GM18499 (cell line): ENCODE measurements around the gene FKBP4.
A peak's percentile ranks its signal among the peaks of the same experiment; 100 is the strongest.

Experiments used
- ATAC-seq: cut with Tn5 transposase; IDR thresholded peaks from one replicate; pipeline ENCODE4 v1.9.1; 2021; ENCODE audit warnings: moderate number of reproducible peaks; ENCODE audit not compliant: insufficient read depth, unreplicated experiment

The FKBP4 gene

GRCh38 chr12:2811801-2812200, 17.0 kb downstream of the FKBP4 start:
- no peak for ATAC-seq

- peak; percentile 84 for ATAC-seq
Observed at GRCh38 chr12:2812290-2813213, 17.8 kb downstream of the FKBP4 start, which contains the start of gene ITFG2. ITFG2 (plus strand) TSS chr12:2812668; CDS start chr12:2812761, 93 bp downstream.

GRCh38 chr12:2813214-2814185, 18.7 kb downstream of the FKBP4 start:
- ATAC-seq, result no peak

DNA sequence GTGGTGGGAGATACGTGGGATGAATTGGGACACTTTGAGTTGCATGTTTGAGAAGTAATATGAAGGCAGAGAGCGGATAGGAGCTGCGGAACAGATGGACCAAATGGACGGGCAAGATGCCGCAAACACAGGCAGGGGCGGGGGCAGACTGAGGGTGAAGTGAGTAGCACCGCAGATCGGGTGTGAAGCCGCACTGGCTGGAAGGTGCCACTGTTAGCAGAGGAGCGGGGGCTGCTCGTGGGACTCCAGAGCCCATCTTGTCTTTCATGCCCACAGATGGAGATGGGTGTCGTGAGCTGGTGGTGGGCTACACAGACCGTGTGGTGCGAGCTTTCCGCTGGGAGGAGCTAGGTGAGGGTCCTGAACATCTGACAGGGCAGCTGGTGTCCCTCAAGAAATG, 25.0 kb downstream of the FKBP4 start:
- ATAC-seq, result no peak

DNA sequence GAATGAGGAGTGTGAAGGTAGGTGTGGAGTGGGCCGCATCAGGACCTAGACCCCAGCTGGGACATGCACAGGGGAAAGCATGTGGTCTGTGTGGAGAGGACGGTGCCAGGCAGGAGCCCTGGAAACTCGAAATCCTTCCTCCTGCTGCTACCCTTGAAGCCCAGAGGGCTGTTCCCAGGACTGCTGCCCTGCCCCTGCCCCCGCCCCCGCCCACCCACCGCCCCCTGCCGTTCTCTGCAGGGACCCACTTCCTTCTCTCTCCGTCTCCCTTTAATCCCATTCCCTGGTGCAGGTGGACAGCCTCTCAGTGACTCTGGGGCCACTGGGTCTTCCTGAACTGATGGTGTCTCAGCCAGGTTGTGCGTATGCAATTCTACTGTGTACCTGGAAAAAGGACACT, 25.7 kb downstream of the FKBP4 start:
- ATAC-seq, result no peak

GRCh38 chr12:2823483-2823882, 28.7 kb downstream of the FKBP4 start:
- ATAC-seq, result no peak

GRCh38 chr12:2824541-2824940, 29.8 kb downstream of the FKBP4 start:
- ATAC-seq, result no peak

DNA sequence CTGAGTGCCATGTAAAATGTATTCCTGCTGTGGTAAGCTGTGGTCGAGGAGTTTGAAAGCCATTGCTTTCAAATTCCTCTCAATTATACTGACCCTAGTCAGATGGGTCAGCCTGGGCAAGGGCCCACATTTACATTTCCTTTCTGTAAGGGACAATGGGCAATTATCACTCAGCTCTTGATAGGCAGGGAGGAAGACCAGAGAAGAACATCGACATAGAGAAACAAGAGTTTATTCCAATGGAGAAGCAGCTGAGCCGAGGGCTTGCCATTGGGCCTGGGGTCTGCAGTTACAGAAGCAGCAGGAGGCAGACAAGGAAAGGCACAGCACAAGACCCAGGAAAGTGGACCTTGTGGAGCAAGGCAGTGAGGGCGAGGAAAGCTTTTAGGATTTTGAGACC, 30.4 kb downstream of the FKBP4 start:
- no peak for ATAC-seq

DNA sequence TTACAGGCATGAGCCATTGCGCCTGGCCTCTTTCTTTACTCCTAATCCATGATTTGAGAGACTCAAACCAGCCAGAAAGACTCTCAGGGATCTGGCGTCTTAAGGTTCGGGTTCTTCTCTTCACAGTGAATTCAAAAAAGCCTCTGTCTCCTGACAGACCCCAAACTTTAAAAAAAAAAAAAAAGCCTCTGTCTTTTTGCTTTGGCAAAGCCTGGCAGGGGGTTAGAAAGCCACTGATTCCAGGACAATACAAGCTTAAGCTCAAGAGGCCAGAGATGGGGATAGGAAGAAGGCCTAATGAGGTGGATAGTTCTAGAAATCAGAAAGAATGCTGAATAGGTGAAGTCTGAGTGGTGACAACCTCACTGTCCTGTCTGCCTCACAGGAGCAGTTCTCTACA, 31.3 kb downstream of the FKBP4 start:
- no peak for ATAC-seq

GRCh38 chr12:2826721-2827515, 32.1 kb downstream of the FKBP4 start:
- ATAC-seq, result no peak

GRCh38 chr12:2829275-2829674, 34.5 kb downstream of the FKBP4 start:
- no peak for ATAC-seq

DNA sequence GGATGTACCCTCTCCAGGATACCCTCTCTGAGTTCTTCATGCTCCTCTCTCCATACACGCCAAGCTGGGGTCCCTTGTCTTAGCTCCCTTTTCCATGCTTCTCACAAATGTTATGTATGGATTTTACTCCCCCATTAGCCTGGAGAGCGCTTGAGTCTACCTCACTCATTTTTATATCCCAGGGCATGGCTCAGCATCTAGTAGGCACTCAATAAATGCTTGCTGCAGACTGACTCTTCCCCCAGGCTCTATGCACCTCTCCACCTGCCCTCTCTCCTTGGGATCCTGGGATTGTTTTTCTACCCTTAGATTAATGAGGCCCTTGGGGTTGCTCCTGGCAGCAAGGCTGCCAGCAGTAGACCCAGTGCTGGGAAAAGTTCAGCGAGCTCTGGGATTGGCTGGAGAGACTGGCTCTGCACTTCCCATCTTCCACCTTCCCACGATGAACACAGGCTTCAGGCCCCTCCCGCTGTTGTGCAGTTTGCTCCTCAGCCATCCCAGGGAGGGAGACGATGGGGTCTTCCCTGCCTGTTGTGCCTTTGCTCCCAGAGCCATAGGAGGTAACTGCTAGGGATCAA, 37.9 kb downstream of the FKBP4 start:
- no peak for ATAC-seq

- ATAC-seq, result no peak
Observed at GRCh38 chr12:2833327-2833726, 38.6 kb downstream of the FKBP4 start.

- ATAC-seq, result no peak
Observed at GRCh38 chr12:2833810-2834209, 39.0 kb downstream of the FKBP4 start.

DNA sequence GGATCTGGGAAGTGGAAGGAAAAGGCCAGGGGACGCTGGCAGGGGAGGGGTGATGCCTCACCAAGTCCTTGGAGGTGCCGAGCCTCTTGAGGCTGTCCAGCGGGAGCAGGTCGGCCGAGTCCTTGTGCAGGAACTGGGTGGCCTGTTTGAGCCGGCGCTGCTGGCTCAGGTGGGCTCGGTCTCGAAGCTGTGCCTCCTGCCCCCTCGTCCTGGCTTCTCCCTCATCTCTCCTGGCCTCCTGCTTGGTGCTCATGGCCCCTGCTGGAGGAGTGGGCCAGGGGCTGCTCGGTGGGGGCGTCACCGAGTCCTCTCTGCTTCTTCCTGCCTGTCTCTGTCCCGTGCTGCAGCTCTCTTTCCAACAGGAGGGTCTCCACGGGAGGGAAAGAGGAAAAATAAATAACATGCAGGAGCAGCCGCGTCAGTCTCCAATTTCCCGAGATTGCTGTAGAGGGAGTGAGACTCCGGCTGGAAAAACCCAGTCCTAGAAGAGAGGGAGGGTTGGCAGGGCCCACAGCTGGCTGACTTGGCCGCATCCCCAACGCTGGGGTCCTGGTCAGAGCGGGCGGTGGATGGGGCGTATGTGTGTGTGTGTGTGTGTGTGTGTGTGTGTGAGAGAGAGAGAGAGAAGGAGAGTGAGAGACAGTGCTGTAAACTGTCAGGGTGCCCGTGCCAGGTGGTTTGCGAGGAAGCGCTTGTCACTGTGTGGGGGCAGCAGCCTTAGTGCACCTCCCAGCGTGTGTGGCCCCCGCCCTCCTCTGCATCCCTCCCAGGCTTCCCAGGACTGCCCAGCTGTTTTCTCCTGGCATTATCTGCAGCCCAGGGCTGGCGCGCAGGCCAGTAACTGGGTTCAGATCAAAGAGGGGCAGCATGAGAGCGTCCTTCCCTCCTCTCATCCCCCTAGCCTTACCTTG, 40.1 kb downstream of the FKBP4 start, which contains the start of gene NRIP2:
Gene NRIP2, minus strand, starts transcription at position 455 of the 911 bp plus-strand sequence. Its CDS starts 52 bp downstream, at position 403.
- ATAC-seq, result no peak

GRCh38 chr12:2835691-2836403, 41.1 kb downstream of the FKBP4 start:
- no peak for ATAC-seq

GRCh38 chr12:2836574-2836973, 41.8 kb downstream of the FKBP4 start:
- no peak for ATAC-seq

DNA sequence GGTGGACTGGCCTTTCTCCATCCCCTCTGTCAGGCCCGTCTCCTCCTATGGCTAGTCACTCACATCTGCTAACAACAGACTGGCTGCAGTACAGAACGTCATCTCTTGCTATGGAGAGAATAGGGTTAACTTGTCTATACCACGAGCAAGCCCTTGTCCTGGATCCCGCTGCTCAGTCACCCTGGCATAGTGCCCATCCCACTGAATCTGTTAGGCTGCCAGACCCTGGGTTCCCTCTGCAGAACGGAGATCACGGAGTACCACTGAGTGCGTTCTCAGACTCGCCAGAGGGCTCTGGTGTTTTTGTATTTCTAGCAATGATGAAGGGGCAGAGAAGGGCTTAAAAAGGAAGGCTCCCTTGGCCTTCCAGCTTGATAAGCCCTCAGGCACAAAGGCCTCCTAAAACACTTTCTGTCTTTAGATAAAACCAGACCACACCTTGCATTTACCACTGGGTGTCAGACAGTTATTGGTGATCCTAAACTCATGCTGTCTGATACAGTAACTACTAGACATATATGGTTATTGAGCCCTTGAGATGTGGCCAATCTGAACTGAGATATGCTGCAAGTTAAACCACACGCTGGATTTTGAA, 46.4 kb downstream of the FKBP4 start:
- ATAC-seq, result no peak
